Stimulated activated CD4-positive, alpha-beta T cell treated with anti-CD3 and anti-CD28 coated beads, TNF-alpha, amount 100 ng/mL, for 4 hours (primary cell): ENCODE results near the gene CNN2.

Experiments
- DNase-seq, 3 experiments: peaks; one replicate each; pipeline ENCODE4 v3.0.0-alpha.2; 2020; ENCODE audit warnings: low read depth in 3 of 3

The CNN2 gene

DNA sequence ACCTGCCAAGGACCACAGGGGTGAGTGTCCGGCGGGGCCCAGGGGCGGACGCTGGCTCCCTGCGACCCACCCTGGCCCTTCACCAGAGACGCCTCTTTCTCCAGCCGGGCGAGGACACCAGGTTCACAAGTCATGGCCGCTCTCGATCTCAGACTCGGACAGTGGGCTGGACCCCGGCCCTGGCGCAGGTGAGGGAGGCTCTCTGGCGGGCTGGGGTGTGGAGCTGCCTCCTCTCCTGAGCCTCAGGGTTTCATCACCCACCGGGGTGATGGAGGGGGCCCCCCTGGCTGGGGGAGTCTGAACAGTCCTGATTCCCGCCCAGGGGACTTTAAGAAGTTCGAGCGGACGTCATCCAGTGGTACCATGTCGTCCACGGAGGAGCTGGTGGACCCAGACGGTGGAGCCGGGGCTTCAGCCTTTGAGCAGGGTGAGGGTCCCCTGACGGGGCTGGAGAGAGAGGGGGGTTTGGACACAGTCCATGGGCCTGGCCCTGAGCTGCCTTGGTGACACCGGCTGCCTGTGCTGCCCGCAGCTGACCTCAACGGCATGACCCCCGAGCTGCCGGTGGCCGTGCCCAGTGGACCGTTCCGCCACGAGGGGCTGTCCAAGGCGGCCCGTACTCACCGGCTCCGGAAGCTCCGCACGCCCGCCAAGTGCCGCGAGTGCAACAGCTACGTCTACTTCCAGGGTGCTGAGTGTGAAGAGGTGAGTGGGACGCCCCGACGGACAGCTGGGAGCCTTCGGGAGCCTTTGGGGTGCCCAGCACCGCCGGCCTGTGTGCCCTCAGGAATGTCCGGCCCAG is 54.2 kb downstream of the CNN2 start:
- DNase-seq = no peak

- DNase-seq = no peak
Measured at GRCh38 chr19:1081301-1082164, 55.1 kb downstream of the CNN2 start.

GRCh38 chr19:1082165-1082927 is 55.9 kb downstream of the CNN2 start:
- peak in 2 of 3 experiments; percentile 54 to 60 for DNase-seq

- no peak for DNase-seq
Measured at GRCh38 chr19:1082928-1083816, 56.8 kb downstream of the CNN2 start.

GRCh38 chr19:1084024-1084868 is 57.8 kb downstream of the CNN2 start:
- no peak for DNase-seq

GRCh38 chr19:1085053-1085658 is 58.7 kb downstream of the CNN2 start:
- DNase-seq = no peak

- no peak for DNase-seq
Measured at GRCh38 chr19:1085676-1086442, 59.5 kb downstream of the CNN2 start.

DNA sequence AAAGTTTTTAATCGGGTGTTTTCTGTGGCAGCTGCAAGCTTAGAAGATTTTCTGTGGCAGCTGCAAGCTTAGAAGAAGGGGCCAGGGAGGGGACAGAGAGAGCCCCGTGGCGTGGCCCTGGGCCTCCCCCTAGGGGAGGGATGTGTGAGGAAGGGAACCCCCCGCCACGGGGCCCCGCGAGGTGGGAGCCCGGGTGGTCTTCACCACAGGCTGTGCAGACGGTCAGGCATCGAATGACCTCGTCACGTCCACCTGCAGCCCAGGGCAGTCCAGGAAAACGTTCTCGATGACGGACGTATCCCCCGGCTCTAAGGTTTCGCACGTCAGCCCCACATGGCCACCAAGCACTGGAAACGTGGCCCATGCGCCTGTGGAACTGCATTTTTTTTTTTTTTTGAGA is 60.2 kb downstream of the CNN2 start:
- no peak for DNase-seq

DNA sequence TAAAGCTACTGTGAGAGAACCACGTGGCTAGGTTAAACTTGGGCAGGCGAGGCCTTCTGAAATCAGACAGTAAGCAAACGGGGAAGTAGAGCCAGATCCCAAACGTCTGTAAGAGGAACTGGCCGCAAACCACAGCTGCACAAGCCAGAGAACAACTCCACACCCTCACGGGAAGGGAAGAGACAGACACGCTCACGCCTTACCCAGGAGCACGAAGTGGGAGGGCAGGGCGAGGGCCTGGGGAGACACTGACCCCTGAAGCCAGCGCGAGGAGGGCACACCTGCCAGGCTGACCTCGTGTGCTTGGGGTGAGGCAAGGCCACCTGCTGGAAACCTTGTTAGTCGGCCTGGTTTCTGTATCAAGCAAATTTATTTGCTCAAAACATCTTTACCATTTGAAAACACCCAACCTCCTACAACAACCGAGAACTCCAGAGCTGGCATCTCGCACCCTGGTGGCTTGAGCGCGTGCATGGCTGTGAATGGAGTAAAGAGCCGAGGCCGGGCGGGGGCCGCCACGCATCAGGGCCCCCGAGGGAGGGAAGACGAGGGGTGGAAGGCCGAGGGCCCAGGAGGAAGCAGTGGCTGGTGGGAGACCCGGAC is 61.5 kb downstream of the CNN2 start:
- no peak for DNase-seq

DNA sequence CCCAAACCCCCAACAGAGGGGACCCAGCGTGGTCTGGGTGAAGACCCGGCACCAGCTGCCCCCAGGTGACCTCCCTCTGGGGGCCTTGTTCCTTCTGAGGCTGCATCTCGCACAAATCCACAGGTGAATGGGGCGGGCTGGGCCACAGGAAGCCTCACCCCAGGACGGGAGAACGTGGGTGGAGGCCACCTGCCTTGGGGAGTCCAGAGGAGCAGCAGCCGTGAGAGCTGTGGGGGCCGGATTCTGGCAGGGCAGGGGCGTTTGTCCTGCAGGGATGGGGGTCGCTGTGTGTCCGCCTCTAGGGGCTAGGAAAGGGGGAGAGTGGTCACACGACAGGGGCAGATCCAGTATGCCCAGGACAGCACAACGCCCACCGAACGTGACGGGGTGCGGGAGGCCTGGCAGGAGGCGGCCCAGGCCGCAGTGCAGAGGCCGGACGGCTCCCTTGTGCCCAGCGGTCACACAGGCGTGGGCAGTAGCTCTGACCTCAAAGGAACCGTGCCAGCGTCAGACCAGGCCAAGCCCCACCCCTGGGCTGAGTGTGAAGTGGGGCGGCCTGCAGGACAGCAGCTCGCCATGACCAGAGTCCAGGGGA is 62.1 kb downstream of the CNN2 start:
- no peak for DNase-seq
